HG03045 (cell line): ENCODE data around the gene CDHR5.
"Not testable (repeated sequence)": the region's sequence is repeated elsewhere in the genome, so short reads cannot be mapped to it uniquely, and the experiment has no call there.

ENCODE experiments used
- ATAC-seq: cut with Tn5 transposase; IDR thresholded peaks from one replicate; pipeline ENCODE4 v1.9.1; 2021; ENCODE audit warnings: mild to moderate bottlenecking, moderate library complexity; ENCODE audit not compliant: unreplicated experiment

CDHR5 gene

GRCh38 chr11:590997-591396 lies 33.8 kb downstream of the CDHR5 start:
- ATAC-seq, result no peak

GRCh38 chr11:589798-590197 lies 35.0 kb downstream of the CDHR5 start:
- no peak for ATAC-seq

GRCh38 chr11:587978-588380 lies 36.8 kb downstream of the CDHR5 start:
- no peak for ATAC-seq

- ATAC-seq, result no peak
Measured at GRCh38 chr11:587546-587945, 37.2 kb downstream of the CDHR5 start.

GRCh38 chr11:586376-587316 lies 38.1 kb downstream of the CDHR5 start:
- ATAC-seq, result no peak

GRCh38 chr11:584287-584686 lies 40.5 kb downstream of the CDHR5 start:
- no peak for ATAC-seq

- no peak for ATAC-seq
Measured at GRCh38 chr11:581752-582151, 43.0 kb downstream of the CDHR5 start.

GRCh38 chr11:581342-581741 lies 43.4 kb downstream of the CDHR5 start:
- no peak for ATAC-seq

GRCh38 chr11:579830-580601 lies 44.7 kb downstream of the CDHR5 start:
- ATAC-seq, result no peak

GRCh38 chr11:578276-579035 lies 46.3 kb downstream of the CDHR5 start:
- ATAC-seq, result no peak

GRCh38 chr11:577611-577894 lies 47.2 kb downstream of the CDHR5 start:
- no peak for ATAC-seq

- ATAC-seq, result no peak
Measured at GRCh38 chr11:576811-577610, 47.7 kb downstream of the CDHR5 start.

GRCh38 chr11:575996-576768 lies 48.6 kb downstream of the CDHR5 start, which contains the start of gene PHRF1:
Gene PHRF1, plus strand, starts transcription at chr11:576470. Its CDS starts 5,043 bp downstream, at chr11:581513.
- peak; percentile 79 for ATAC-seq

GRCh38 chr11:575313-575995 lies 49.3 kb downstream of the CDHR5 start:
- ATAC-seq, result no peak

GRCh38 chr11:574632-575312 lies 50.0 kb downstream of the CDHR5 start:
- no peak for ATAC-seq

- not testable (repeated sequence) for ATAC-seq
Measured at GRCh38 chr11:574031-574570, 50.7 kb downstream of the CDHR5 start.

GRCh38 chr11:573146-573759 lies 51.5 kb downstream of the CDHR5 start:
- ATAC-seq, result no peak

GRCh38 chr11:571802-572185 lies 53.0 kb downstream of the CDHR5 start:
- no peak for ATAC-seq
